HG02884 (cell line): ENCODE measurements around the gene PIP4P1.

Source experiments
- ATAC-seq: cut with Tn5 transposase; IDR thresholded peaks from one replicate; pipeline ENCODE4 v1.9.1; 2021; ENCODE audit warnings: mild to moderate bottlenecking, moderate library complexity; ENCODE audit not compliant: unreplicated experiment

Gene PIP4P1

GRCh38 chr14:20438664-20439063, 22.6 kb downstream of the PIP4P1 start:
- ATAC-seq: no peak

DNA sequence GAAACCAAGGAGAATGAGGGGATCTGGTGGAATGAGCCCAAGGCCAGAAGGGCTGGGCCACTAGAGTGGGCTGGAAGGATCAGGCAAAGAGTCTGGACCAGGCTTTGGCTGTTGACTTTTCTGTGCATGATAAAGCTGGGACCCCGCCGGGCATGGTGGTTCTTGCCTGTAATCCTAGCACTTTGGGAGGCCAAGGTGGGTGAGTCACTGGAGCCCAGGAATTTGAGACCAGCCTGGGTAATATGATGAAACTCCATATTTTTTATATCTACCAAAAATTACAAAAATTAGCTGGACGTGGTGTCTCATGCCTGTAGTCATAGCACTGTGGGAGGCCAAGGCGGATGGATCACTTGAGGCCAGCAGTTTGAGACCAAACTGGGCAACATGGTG, 24.9 kb downstream of the PIP4P1 start:
- no peak for ATAC-seq

GRCh38 chr14:20435582-20436362, 25.5 kb downstream of the PIP4P1 start, which contains the start of gene KLHL33:
KLHL33 (minus strand) TSS chr14:20436166; CDS start chr14:20435811, 355 bp downstream.
- no peak for ATAC-seq

DNA sequence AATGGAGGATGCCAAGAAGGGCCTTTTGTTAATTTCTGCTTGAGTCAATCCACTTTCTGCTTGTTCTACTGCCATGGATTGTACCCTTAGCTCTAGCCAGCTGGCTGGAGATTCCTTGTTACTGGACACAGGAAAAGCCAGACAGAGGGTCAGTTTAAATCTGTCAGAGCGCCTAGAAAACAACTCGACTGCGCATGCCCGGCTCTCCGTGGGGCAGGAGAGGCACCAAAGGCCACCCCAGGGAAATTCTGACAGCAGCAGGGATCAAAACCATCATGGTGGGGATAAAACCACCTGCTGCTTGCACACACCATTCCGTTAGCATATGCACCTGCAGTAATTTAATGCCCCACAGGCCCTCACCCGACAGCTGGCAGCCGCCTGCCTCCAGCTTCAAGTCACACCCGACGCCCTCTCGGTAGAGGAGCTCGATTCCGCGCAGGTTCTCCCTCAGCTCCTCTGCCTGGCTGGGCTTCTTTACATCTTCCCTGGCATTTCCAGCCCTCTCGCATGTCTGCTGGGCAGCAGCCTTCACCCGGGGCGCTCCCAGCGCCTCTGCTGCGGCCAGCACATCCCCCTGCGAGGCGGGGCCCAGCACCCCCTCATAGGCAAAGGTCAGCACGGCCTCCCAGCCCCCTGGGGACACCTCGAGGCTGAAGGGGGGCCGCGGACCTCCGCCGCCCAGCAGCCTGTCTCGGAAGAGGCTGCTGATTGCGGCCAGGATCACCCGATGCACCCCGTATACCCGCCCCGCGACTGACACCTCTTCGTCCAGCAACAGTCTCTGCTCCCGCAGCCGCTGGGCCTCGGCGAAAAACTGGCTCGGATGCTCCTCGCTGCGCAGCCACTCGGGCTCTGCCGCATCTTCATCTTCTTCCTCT, 26.3 kb downstream of the PIP4P1 start:
- no peak for ATAC-seq

DNA sequence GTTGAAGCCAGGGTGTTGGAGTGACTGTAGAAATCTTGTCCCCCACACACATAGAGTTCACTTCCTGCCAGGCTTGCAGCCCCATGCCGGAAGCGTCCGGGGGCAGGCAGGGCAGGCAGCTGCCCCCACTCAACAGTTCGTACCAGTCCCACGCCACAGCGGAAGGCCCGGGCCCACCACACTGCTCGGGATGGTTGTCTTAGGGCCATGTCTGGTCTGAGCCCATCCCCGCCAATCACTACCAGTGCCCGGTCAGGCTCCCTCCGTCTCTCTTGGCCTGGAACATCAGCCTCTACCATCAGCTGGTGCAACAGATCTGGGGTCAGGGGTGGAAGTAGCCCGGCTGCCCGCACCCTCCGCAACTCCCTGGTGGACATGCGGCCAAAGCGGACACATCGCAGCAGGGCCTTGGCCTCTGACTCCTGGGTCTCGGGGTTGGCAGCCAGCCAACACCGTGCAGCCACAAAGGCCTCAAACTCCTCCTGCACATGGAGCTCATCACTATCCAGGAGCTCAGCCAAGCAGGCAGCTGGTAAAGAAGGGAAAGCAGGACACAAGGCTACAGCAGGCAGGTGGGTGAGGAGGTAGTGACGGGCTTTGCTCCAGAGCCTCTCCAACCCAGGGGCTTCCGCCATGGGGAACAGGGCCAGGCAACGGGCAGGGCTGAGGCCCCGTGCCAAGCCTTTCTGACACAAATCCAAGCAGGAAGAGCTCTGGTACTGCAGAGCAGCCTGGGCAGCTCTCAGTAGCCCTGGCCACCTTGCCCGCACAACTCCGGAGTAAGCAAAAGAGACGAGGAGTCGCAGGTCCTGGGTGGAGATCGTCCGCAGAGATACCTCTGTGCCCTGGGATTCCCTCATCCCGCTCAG, 31.2 kb downstream of the PIP4P1 start:
- ATAC-seq: no peak

- ATAC-seq: no peak
These were observed 32.4 kb downstream of the PIP4P1 start for GRCh38 chr14:20428802-20429201.

GRCh38 chr14:20428010-20428365, 33.2 kb downstream of the PIP4P1 start:
- ATAC-seq: peak; percentile 44

- ATAC-seq: peak; percentile 71
These were observed 33.8 kb downstream of the PIP4P1 start for GRCh38 chr14:20427231-20428009.

GRCh38 chr14:20424851-20425250, 36.4 kb downstream of the PIP4P1 start:
- ATAC-seq: no peak

DNA sequence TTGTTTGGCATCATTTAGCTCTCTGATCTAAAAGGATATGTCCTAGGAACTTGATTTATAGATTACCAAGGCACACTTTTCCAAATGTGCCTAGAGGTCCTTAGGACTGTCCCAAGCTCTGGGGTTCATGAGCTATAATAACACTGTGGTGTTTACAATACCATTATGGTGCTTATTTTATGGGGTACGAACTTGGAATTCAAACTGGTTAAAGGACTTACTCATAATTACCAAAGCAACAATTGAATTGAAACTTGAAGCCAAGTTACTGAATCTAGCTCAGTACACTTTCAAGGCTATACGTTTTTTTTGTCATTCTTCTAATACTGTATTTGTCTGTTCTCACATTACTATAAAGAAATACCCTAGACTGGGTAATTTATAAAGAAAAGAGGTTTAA, 38.3 kb downstream of the PIP4P1 start:
- no peak for ATAC-seq

DNA sequence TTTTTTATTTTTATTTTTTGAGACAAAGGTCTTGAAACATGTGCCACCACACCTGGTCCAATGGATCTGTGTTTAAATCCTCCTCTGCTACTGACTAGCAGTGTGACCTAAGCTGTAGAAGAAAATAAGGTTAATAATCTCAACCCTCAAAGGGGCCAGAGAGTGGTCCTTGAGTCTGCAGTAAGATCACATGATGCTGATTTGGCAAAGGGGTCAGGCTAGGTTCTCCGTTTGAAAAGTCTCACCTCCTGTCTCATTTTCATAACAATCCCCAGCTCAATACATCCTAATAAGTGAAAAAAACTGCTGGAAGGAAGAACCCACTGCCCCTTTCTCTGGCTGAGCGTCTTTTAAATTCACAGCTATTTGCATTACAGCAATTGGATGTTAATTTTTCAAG, 40.0 kb downstream of the PIP4P1 start:
- ATAC-seq: no peak

- no peak for ATAC-seq
These were observed 41.8 kb downstream of the PIP4P1 start for GRCh38 chr14:20419419-20419818.

DNA sequence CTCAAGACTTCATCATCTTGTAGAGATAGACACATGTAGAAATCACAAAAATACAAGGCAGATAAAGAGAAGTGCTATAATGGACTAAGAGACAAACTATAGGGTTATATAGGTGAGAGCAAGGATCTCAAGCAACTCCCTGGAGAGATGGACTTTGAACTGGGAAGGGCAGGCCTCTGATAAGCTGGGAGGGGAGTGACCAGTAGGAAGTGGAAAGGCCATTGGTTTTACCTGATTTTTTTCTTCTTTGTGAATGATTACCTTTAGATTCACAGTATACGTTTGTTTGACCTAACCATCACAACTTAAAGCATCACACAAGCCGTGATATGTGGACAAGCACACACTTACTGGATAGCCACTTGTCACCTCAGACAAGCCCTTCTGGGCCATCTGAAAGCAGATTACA, 42.7 kb downstream of the PIP4P1 start:
- no peak for ATAC-seq

DNA sequence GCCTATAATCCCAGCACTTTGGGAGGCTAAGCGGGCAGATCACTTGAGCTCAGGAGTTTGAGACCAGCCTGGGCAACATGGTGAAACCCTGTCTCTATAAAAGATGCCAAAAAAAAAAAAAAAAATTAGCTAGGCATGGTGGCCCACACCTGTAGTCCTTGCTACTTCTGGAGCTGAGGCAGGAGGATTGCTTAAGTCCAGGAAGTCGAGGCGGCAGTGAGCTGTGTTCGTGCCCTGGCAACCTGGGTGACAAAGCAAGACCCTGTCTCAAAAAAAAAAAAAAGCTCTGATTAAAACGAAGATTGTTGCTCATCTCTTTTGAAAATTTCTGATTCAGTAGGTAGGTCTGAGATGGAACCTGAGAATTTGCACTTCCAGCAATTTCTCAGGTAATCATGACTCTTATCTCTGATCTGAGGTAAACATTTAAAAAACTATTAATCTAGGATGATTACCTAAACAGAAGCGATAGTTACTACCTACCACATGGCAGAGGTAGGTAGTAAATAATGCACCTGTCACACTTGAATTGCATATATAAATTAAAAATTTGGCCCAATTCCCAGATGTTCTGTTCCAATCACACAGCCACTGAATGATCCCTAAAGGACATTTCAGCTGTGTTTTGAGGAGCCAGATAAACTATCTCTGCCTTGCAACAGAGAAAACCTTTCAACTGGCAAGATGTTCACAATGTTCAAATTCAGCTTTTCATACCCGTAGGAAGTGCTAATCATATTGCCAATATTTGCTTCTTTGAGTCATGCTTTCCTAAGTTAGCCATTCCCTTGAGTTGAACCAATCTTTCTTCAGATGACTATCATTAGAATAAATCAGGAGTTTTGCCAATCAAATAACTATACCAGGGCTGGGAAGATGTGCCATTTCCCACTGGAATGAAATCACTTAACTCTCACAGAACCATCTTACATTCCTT, 43.7 kb downstream of the PIP4P1 start:
- no peak for ATAC-seq

DNA sequence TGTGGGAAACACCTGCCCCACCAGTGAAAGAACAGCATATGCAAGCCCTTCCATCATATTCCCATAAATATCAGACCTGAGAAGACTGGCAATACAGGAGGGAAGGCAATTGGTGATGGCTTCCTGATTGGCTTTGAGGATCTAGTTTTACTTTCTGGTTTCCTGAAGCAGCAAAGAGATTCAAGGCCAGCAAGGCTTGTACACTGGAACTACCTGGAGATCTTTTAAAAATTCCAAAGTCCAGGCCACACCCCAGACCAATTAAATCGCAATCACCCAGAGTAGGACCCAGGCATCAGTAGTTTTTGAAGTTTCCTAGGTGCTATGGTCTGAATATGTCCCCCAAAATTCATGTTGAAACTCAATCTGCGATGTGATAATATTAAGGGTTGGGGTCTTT, 45.0 kb downstream of the PIP4P1 start:
- no peak for ATAC-seq

DNA sequence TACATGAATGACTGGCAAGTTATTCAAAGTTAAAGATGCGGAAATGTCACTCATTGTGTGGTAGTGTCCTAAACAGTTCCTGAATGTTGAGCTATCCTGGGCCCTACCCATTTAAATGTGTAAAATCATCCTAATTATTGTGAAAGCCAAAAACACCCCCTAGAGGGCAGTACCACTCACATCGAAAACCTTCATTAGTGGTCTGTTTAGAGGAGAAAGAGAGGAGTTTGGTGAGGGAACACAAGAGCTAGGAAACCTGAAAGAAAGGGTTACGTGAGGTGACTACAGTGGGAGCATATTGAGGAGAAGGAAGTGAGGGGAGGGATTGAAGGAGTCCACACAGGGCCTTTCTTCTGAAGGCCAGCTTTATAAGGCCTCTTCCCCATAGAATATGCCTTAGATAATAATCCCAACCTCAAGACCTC, 45.4 kb downstream of the PIP4P1 start:
- ATAC-seq: peak; percentile 44

DNA sequence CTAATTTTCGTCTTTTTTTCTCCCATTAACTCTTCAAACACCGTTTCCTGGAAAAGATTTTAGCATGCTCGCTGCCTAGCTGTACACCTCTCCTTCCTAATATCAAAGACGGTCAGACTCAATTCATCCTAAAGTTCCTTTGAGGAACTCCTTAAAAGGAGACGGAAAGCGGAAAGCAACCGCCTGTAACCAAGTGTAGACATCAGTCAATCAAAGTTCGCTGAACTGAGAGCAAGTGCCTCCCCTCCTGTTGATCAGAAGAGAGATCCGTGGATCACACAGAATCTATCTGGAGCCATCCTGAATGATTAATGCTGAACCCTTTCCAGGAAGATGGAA, 47.5 kb downstream of the PIP4P1 start:
- ATAC-seq: no peak

- ATAC-seq: peak; percentile 56
These were observed 48.1 kb downstream of the PIP4P1 start, which contains the start of gene TEP1 for GRCh38 chr14:20412876-20413743. TEP1 (minus strand) TSS chr14:20413501; CDS start chr14:20408439, 5,062 bp downstream.
